Stimulated activated CD8-positive, alpha-beta memory T cell treated with anti-CD3 and anti-CD28 coated beads, Interleukin-12 subunit alpha, Interleukin-12 subunit beta, amount 100 ng/mL, for 4 hours (primary cell): ENCODE measurements around the gene ATAD2B.
"Not testable (repeated sequence)": the region's sequence is repeated elsewhere in the genome, so short reads cannot be mapped to it uniquely, and the experiment has no call there.

Experiments
- DNase-seq: peaks from one replicate; pipeline ENCODE4 v3.0.0-alpha.2; 2020; ENCODE audit warnings: low read depth

ATAD2B gene

DNA sequence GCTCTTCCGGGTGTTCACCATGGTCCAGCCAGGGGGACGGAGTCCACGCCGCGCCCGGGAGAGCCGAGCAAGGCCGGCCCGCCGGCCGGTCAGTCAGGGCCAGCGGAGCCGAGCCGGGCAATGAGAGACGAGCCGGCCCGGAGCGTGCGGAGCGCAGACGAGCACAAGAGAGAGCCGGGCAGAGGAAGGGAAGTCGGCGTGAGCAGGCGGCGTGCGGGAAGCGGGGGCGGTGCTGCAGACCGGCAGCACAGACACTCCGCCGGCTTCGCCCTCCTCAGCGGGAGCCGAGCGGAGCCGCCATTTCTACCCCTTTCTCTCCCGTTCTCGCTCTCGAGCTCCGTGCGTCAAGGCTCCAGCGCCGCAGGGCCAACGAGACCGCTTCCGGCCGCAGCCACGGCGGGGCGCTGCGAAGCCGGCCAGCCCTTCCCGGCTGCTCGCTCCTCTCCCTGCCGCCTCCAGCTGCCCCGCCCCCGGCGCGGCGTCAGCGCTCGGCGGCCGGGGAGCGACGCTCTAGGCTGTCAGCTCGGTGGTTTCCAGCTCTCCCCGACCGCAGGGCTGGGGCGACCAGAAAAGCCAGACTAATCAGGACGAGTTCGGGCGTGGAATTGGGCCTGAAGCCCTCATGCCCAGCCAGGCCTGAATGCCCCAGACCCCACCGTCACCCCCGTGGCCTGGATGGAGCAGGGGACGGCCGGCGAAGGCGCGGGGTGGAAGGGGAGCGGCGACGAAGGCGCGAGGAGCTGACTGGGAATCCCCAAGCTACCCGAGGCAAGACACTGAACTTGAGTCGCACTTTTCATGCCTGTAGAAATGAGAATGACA, at the start of gene ATAD2B:
Gene ATAD2B (minus strand): TSS at position 374 of the 822 bp plus-strand sequence. CDS start 353 bp downstream, at position 21.
- peak; percentile 91 for DNase-seq

DNA sequence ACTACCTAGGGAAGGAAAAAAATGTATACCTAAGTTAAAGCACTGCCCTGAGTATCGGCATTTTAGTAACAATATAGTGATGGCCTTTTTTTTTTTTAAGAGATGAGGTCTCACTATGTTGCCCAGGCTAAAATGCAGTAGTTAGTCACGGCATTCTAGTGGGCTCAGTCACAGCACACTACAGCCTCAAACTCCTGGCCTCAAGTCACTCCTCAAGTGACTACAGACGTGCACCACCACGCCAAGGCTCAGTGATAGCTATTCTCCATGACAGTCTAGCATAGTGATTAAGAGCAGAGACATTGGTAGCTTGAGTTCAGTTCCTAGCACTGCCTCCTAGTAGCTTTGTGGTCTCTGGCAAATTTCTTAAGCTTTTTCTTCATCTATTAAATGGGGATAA, 40.9 kb upstream of the ATAD2B start:
- DNase-seq, result no peak

GRCh38 chr2:23954325-23955014, 27.5 kb upstream of the ATAD2B start:
- DNase-seq, result no peak

- no peak for DNase-seq
Observed at GRCh38 chr2:23953625-23954024, 26.7 kb upstream of the ATAD2B start.

GRCh38 chr2:23952558-23952957, 25.6 kb upstream of the ATAD2B start:
- DNase-seq, result not testable (repeated sequence)

- DNase-seq, result no peak
Observed at GRCh38 chr2:23947350-23947749, 20.4 kb upstream of the ATAD2B start.

GRCh38 chr2:23944976-23945375, 18.1 kb upstream of the ATAD2B start:
- no peak for DNase-seq

GRCh38 chr2:23944527-23944926, 17.6 kb upstream of the ATAD2B start:
- DNase-seq, result no peak

DNA sequence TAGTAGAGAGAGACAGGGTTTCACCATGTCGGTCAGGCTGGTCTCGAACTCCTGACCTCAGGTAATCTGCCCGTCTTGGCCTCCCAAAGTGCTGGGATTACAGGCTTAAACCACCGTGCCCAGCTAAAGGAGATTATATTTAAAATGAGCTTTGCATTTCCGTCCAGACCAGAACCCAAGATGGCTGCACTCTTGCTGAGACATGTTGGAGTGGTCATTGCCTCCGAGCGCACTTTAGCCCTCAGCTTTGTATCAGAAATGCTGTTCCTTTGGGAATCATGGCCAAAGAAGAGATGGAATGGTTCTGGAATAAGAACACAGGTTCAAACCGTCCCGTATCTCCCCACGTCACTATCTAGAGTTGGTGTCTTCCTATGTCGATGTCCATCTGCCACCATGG, 16.7 kb upstream of the ATAD2B start:
- DNase-seq, result no peak

GRCh38 chr2:23941644-23942043, 14.7 kb upstream of the ATAD2B start:
- no peak for DNase-seq

DNA sequence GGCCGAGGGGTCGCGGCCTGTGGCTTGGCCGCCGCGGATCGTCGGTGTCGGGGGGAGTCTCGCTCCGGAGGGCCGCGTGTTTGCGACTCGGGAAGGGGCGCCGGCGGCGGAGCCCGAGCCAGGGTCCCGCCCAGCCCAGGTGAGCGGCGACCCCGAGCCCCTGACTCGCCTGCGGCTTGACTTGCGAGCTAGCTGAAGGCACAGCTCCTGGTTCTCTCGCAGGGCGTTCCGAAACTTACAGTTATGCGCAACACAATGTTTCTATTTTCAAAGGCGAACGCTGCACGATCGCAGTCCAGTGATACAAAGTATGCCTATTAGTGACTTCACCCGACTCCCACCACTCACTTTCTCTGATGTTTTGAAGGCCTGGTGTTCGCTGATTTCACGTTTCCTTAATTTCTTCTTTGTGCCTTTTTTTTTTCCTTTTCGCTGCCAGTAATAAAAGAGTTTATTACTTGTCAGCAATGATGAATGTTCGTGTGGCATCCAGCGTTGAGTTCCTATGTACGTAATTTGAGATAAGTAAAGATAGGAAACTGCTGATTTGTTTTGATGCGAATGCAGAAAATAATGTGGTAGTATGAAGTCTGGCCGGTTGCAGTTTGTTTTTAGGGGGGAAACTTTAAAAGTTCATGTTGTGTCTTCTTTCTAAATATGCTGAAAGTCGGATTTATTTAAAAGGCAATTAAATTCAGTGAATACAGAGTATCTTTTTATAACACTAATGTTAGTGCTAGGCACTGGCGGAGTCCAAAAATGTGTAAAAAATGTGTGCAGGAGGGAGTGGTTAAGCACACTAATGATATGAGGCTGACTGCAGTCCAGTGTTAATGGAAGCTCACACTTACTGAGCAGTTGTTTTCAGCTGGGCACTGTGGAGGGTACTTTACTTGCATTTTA, 14.0 kb upstream of the ATAD2B start:
- no peak for DNase-seq

GRCh38 chr2:23939987-23940717, 13.2 kb upstream of the ATAD2B start, which contains the start of gene UBXN2A:
Gene UBXN2A (plus strand): TSS chr2:23940463. CDS start chr2:23958315, 17,852 bp downstream.
- peak; percentile 67 for DNase-seq

- DNase-seq, result no peak
Observed at GRCh38 chr2:23934259-23934658, 7.3 kb upstream of the ATAD2B start.

GRCh38 chr2:23926290-23926749, 603 bp downstream of the ATAD2B start:
- peak; percentile 25 for DNase-seq

DNA sequence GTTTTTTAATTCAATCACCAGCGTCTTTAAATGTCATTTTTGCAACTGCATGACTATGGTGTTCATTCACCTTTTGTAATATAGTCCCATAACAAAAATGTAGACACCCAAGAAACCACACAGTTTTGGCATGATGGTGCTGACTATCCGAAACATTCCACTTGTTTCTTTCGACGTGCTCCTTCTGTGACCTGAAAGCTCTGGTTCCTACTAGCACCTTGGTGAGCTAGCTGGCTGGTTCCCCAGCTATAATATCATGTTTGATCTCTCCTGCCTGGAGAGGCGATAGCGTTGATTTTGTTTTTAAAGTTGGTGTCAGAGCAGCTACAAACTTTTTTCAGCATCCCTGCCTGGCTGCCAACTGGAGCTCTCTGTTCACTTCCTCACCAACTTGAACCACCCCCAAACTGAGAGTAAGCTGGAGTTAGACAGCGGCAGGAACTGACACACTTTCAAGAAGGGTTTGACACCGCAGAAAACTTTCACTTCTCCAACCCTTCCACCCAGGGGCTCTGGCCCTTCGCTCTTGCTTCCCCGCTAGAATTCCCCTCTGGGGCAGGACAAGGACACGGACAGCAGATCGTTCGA, 1.1 kb downstream of the ATAD2B start:
- DNase-seq, result peak; percentile 33

DNA sequence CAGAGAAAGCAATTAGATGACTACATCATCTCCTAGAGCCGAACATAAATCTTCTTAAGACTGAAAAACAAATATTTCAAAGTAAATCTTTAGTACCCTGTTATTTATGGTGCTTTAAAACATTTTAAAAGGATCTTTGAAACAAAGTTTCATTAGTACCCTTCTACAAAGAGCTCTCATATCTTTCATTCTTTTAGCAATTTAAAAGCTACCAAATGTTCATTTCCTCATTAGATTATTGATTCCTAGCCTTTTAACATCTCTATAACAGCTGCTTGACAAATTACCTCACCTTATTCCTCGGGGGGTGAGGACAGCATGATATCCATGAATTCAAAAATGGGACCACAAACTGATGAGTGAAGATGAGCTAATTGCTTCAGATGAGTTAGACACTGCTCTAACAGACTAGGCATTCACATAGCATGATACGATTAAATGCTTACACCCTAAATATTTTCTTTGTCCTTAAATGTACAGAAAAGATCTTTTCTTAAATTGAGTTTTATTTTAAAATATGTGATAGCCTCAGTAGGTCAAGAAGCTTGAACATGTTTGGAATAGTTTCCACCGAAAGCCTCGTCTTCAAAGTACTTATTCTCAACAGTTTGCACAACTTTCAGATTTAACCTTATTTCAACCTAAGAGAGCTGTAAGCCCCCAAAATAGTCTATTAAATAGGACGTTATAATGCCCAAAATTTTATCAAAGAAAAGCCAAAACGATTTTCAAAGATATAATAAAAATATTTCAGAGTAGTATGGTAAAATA, 2.1 kb downstream of the ATAD2B start:
- no peak for DNase-seq

GRCh38 chr2:23918837-23919489, 8.0 kb downstream of the ATAD2B start:
- DNase-seq, result no peak

DNA sequence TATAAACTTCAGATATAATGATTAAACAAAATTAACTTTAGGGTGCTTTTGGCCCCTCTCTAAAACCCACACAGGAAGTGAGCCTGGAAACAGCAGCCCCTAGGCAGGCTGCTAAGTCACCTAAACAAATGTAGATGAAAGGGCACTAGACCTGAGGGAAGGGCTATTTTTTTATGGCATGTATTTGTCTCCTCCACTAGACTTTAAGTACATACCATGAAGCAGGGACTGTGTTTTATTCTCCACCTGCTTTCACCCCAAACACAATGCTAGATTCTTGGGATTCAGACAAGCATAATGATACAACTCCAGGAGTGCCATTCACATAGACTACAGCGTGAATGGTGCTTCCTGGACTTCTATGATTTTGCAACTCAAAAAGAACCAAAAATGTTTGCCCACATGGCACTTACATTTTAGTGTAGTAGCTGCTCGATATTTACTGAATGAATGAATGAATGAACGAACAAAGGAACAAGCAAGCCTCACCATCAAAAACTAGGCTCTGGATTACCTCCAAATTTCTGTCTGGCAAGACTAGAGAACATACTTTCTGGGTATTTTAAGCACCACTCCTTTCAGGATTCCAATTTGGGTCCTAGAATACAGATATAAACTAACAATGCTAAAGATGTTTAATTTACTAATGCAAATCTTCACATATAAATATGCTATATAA, 10.1 kb downstream of the ATAD2B start:
- no peak for DNase-seq

- DNase-seq, result no peak
Observed at GRCh38 chr2:23915327-23915726, 11.6 kb downstream of the ATAD2B start.
